Fibroblast of skin of left biceps (primary cell): ENCODE measurements around the gene HEATR3.

ENCODE experiments used
- DNase-seq, 2 experiments: peaks; one replicate each; pipeline ENCODE4 v3.0.0-alpha.2; 2013; ENCODE audit warnings: low read depth in 2 of 2

The HEATR3 gene

GRCh38 chr16:50058091-50058771 lies 7.5 kb upstream of the HEATR3 start:
- no peak for DNase-seq

GRCh38 chr16:50059111-50059510 lies 6.7 kb upstream of the HEATR3 start:
- no peak for DNase-seq

GRCh38 chr16:50059669-50060068 lies 6.1 kb upstream of the HEATR3 start:
- no peak for DNase-seq

DNA sequence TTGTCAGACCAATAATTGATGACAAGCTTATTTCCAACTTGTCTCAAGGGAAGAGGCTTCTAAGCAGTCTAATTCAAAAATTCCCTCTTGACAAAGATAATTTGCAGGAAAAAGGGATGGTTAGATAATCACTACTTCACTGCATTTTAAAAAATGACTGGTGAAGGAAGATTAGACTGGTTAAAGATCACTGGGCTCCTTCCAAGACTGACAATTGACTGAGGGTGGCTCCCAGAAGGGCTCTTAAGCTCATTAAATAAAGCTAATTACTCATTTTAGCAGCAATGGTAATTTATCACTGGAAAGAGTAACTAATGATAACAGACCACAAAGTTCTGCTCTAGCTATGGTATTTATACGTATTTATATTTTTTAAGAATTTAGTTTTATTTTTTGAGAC lies 4.4 kb upstream of the HEATR3 start:
- DNase-seq, result no peak

- DNase-seq, result no peak
Measured at GRCh38 chr16:50065241-50065623, 538 bp upstream of the HEATR3 start.

GRCh38 chr16:50066482-50067289 lies 916 bp downstream of the HEATR3 start:
- DNase-seq, result no peak

DNA sequence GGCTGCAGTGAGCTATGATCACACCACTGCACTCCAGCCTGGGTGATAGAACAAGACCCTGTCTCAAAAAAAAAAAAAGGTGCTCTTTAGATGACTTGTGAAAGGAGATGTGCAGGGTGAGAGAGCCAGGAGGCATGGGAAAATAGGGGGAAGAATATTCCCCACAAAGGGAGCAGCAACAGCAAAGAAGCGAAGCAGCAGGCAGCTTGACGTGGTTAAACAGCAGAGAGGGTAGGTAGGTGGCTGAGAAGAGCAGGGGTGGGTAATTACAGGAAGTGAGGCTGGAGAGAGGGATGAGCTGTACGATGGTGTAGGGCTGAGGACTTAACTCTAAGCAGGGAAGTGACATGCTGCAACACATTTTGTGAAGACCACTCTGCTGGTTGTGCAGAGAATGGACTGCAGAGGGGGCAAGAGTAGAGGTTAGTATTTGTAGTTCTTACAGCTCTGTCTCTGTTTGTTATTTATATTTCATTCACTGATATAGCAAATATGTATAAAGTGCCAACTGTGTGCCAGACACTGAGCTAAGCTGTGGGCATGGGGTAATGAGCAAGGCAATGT lies 1.6 kb downstream of the HEATR3 start:
- DNase-seq, result peak in 1 of 2 experiments; percentile 7

- DNase-seq, result peak in 1 of 2 experiments; percentile 7
Measured at GRCh38 chr16:50068550-50068949, 2.8 kb downstream of the HEATR3 start.

DNA sequence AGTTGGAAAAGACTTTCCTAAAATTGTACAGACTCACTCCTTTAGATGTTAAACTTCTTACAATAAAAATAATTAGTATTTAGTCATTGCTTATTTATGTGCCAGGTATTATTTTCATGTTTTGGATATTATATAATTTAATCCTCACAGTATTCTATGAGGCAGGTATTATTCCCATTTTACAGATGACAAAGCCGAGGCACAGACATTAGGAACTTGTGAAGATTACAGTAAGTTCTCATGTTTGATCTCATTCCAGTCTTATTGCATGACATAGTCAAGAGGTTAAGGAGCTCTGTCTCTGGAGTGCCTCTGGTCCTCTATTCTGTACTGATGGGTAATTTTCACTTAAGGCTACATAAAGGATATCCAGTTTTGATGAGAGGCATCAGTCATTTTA lies 3.3 kb downstream of the HEATR3 start:
- no peak for DNase-seq

DNA sequence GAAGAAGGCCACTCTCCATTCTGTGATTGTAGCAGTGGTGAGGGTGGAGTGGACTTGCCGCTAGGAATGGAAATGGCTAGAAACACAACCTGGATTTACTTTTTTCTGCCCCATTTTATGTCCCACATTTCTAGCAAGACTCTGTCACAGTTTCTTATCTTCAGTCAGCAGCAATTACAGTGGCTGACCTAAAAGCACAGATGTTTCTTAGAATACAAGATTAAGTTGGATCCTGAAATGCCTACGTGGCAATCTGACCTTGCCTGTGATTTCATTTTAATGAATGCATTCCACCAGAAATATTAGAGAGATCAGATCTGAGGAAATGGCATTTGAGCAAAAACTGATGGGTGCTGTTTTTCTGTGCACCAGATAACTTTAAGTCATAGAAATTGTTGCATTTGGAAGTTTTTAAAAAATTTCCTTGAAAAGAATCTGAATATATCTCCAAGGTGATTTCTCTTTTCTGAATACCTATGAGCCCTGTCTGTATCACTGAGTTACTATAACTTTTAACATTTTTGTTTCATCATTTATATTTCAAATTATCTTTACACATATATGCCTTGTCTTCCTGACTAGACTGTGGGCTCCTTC lies 5.4 kb downstream of the HEATR3 start:
- no peak for DNase-seq

DNA sequence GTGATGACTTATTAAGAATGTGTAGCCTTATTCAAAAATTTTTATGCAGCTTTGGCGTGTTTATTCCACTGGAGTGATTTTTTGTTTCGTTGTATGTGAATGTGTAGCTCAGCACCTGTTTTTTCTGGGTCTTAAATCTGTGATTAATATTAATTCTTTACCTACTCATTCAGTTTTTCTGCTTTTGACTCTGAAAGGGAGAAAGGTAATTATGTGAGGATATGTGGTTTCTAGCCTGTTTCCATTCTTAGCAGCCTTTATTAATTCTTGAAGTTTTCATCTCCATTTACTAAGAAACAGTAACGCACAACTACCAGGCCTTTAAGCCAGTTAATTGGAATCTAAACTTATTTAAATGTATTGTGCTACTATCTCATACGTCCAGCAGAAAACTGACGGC lies 7.0 kb downstream of the HEATR3 start:
- DNase-seq, result no peak

GRCh38 chr16:50079397-50080140 lies 13.8 kb downstream of the HEATR3 start:
- DNase-seq, result no peak

DNA sequence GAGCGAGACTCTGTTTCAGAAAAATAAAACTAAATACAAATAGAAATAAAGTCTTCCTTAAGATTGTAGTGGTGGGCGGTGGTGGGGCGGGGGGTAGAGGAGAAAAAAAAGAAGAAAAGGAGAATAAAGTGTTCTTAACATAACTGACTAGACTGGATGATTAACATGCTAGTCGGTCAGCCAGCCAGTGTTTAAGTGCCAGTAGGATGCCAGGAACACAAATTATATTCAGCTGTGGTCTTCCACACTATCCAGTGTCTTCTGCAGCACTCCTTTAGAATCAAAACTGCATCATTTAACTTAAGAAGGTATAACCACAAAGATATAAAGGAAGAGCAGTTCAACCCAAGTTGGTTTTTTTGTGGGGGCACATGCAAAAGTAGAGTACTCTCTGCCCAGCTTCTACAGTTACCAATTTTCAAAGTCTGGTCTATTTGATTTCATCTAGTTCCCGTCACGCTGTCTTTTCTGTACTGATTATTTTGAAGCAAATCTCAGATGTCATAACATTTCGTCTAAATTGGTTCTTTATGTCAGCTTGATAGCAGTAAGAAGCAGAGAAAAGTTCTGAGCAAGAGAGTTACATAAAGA lies 15.8 kb downstream of the HEATR3 start:
- no peak for DNase-seq

- no peak for DNase-seq
Measured at GRCh38 chr16:50083996-50084395, 18.2 kb downstream of the HEATR3 start.

- DNase-seq, result no peak
Measured at GRCh38 chr16:50086176-50086575, 20.4 kb downstream of the HEATR3 start.

- DNase-seq, result no peak
Measured at GRCh38 chr16:50088302-50088701, 22.5 kb downstream of the HEATR3 start.

- no peak for DNase-seq
Measured at GRCh38 chr16:50092891-50093290, 27.1 kb downstream of the HEATR3 start.

DNA sequence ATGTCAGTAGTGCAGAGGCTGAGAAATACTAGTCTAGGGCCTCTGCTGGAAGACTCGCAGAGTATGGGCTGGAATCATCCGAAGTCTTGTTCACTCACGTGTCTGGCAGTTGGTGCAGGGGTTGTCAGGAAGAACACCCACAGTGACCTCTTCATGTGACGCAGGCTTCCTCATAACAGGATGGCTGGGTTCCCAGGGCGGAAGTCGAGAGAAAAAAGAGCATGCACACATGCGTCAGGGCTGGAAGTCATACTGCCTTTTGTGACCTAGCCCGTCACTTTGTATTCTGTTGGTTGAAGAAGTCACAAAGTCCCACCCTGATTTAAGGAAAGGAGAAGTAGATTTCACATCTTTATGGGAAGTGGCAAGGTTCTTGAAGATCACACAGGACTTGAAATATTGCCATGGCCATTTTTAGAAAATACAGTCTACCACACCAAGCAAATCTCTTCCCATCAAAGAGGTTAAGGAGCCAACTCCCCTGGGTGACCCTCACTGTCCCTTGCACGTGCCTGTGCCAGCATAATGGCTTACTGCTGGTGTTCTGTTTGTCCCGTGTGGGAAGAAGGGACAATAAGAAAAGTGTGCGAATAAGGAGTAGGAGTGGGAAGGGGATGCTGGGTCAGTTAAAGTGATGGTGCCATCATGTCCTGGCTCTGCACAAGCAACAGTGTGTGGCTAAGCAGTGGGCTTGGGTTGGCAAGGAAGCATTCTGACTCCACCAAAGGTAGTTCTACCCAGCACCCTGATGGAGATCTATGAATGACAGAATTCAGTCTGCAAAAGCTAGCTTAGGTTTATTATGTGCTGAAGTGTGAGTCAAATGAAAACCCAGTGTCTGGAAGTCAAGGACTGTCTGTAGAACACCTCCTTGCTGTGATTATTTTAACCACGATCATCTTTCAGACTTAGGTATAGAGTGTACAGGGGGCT lies 28.1 kb downstream of the HEATR3 start:
- DNase-seq, result no peak

DNA sequence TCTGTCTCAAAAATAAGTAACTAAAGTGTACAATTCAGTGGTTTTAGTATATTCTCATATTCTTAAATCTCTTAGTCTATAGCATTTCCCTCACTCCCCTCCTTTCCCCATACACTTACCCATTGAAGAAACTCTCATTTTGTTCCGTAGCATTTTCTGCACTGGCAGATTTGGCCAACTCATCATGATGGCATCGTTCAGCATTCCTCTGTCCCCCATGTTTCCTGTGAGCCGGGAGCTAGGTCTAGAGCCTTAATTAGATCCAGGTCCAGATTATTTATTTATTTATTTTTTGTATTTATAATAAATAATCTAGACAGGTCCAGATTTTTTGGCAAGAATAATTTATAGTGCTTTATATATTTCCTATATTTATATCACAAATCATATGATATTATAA lies 31.0 kb downstream of the HEATR3 start:
- peak; percentile 70 to 77 for DNase-seq

DNA sequence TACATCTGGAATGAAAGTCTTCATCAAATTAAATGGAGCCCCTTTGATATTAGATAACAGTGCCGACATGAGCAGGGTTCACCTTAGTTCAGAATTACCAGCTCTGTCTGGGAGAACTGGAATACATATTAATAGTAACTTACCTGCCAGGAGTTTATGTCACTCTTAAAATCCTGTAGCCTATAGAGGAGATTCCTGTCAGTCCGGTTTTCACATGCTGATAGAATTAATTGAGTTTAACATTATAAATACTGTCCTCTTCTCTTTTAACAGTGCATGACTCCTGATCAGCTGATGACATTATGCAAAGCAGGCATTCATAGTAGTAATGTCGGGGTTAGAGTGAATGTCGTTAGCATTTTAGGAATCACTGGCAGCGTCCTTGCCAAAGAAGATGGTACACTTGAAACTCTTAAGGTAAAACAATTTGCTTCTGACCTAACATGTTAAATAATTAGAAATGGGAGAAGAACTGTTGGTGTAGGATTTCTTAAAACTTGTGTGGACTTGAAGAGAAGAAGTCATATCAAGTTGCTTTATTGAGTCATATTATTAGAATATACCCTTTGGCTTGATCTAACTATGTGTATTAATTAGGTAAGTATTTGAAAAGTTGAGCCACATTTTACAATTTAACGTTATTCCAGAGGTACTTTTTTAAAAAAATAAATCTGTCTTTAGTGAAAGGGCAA lies 34.3 kb downstream of the HEATR3 start:
- DNase-seq, result no peak
